Sigmoid colon (tissue), 4 donors: ENCODE measurements around the gene ACE.

ENCODE experiments used
- CTCF ChIP-seq, 4 experiments: fragments of 450-650 bp in 3 of 4; fragments of 200-600 bp in 1 of 4; IDR thresholded peaks; one replicate each; pipeline ENCODE4 v1.5.1; 2016 to 2019; ENCODE audit warnings: antibody characterized with exemption in 4 of 4, mild to moderate bottlenecking in 3 of 4, moderate library complexity in 2 of 4
- EP300 ChIP-seq, 4 donors: sonication (generic); formaldehyde crosslinking; IDR thresholded peaks; one replicate each; pipeline ENCODE4 v1.6.1; 2017; ENCODE audit warnings: antibody characterized with exemption in 4 of 4
- POLR2A ChIP-seq, 2 donors: fragments of 450-650 bp; IDR thresholded peaks; one replicate each; pipeline ENCODE4 v1.6.1; 2016; ENCODE audit warnings: antibody characterized with exemption in 2 of 2, mild to moderate bottlenecking in 2 of 2, moderate library complexity in 2 of 2

- TF ChIP-seq POLR2A (IDR thresholded peaks at IDR 0.05) (no peak), CTCF (IDR thresholded peaks at IDR 0.05) (no peak), EP300 (IDR thresholded peaks at IDR 0.05) (no peak)
Measured at GRCh38 chr17:63477480-63478440, 899 bp downstream of the ACE start.
